HepG2 (cell line): ENCODE measurements around the gene TKTL1. TPM values are rescaled to one million over a fixed set of nuclear protein-coding genes. Genes with fewer than 3 reads are reported as not detected.

Experiments
- ATAC-seq: fragments of 200-7000 bp; cut with Tn5 transposase; 3 replicates; pipeline ENCODE4 v1.9.1; 2020; ENCODE audit warnings: mild to moderate bottlenecking, moderate library complexity
- BruUV-seq: library from RNA; stranded (reverse); fragments of 400-500 nt; replicated peaks from 2 replicates; lab custom pipeline; 2021; lab: Mats Ljungman, UMichigan
- CTCF ChIA-PET: fragments of 300-600 bp; formaldehyde crosslinking; extraction: SDS; loops from one replicate; lab custom pipeline; 2021; ENCODE audit warnings: low total read pairs, inconsistent platforms, low intra/inter-chr PET ratio; lab: Yijun Ruan, JAX
- POLR2A ChIA-PET: fragments of 350-600 bp; sonication (Branson Sonifier 250); formaldehyde crosslinking; loops from one replicate; lab custom pipeline; 2020; ENCODE audit warnings: antibody characterized with exemption, inconsistent platforms; lab: Yijun Ruan, JAX
- DNase-seq: peaks from one replicate; pipeline ENCODE4 v3.0.0-alpha.2; 2015; ENCODE audit warnings: low spot score
- FAIRE-seq: peaks from 3 replicates; lab custom pipeline; 2011; peaks lifted over from hg19 to GRCh38; lab: Jason Lieb, UNC
- H2AFZ ChIP-seq: one replicate; pipeline ENCODE4 v1.6.1; 2011; ENCODE audit warnings: low read length, inconsistent platforms
- H3K27ac ChIP-seq: fragments of 300-600 bp; 3 replicates; pipeline ENCODE4 v1.8.0; 2011; ENCODE audit warnings: mixed run types, mild to moderate bottlenecking, mixed read lengths, low read length, inconsistent platforms; ENCODE audit not compliant: insufficient read depth; ENCODE audit errors: extremely low read length
- H3K27me3 ChIP-seq, 2 experiments: fragments of 200-600 bp in 1 of 2; 2 replicates in 1 of 2; 3 replicates in 1 of 2; pipeline versions ENCODE4 v1.6.0 to v1.8.0; 2011; ENCODE audit warnings: low read length in 2 of 2, mild to moderate bottlenecking in 2 of 2, moderate library complexity in 2 of 2, inconsistent platforms in 1 of 2; ENCODE audit not compliant: insufficient read depth in 2 of 2, control insufficient read depth in 1 of 2
- H3K36me3 ChIP-seq, 2 experiments: fragments of 200-600 bp in 1 of 2; replicated peaks in 1 of 2; 2 replicates in 1 of 2; 3 replicates in 1 of 2; pipeline versions ENCODE4 v1.5.1 to v1.8.0; 2011; ENCODE audit warnings: low read length in 2 of 2, inconsistent platforms in 1 of 2; ENCODE audit not compliant: insufficient read depth in 2 of 2, control insufficient read depth in 1 of 2
- H3K4me1 ChIP-seq: 2 replicates; pipeline ENCODE4 v1.5.1; 2012; ENCODE audit warnings: low read length, inconsistent platforms; ENCODE audit not compliant: insufficient read depth
- H3K4me2 ChIP-seq: 2 replicates; pipeline ENCODE4 v1.6.0; 2011; ENCODE audit warnings: low read depth, low read length, inconsistent platforms
- H3K4me3 ChIP-seq, 3 experiments: fragments of 200-600 bp in 1 of 3; sonication (generic), shearing (Covaris generic) in 1 of 3; replicated peaks in 1 of 3; 2 replicates each; pipeline ENCODE4 v1.5.1; 2011 to 2016; ENCODE audit warnings: low read length in 3 of 3, inconsistent platforms in 2 of 3, low read depth in 2 of 3, mild to moderate bottlenecking in 2 of 3, control low read depth in 1 of 3, mixed read lengths in 1 of 3; ENCODE audit not compliant: insufficient read depth in 1 of 3
- H3K79me2 ChIP-seq: one replicate; pipeline ENCODE4 v1.6.1; 2011; ENCODE audit warnings: low read length, inconsistent platforms; ENCODE audit not compliant: insufficient read depth
- H3K9ac ChIP-seq: 2 replicates; pipeline ENCODE4 v1.6.0; 2011; ENCODE audit warnings: mild to moderate bottlenecking, low read depth, low read length, inconsistent platforms; ENCODE audit not compliant: insufficient read depth
- H3K9me3 ChIP-seq: 2 replicates; pipeline ENCODE4 v1.5.1; 2012; ENCODE audit warnings: mild to moderate bottlenecking, low read length
- H4K20me1 ChIP-seq: 2 replicates; pipeline ENCODE4 v1.6.0; 2011; ENCODE audit warnings: inconsistent platforms, mild to moderate bottlenecking, low read length, moderate library complexity; ENCODE audit not compliant: insufficient read depth
- CBX1 ChIP-seq: IDR thresholded peaks from one replicate; pipeline ENCODE4 v1.6.1; 2016; ENCODE audit warnings: antibody characterized with exemption, low read depth
- ELK4 ChIP-seq: sonication (generic); formaldehyde crosslinking; IDR thresholded peaks from 2 replicates; pipeline ENCODE4 v1.9.0; 2021; ENCODE audit warnings: missing genetic modification reagents, borderline replicate concordance
- GPN1 ChIP-seq: sonication (generic); formaldehyde crosslinking; IDR thresholded peaks from 2 replicates; pipeline ENCODE4 v1.5.1; 2020; ENCODE audit warnings: missing genetic modification reagents, borderline replicate concordance
- GTF2F1 ChIP-seq: fragments of 150-350 bp; IDR thresholded peaks from 2 replicates; pipeline ENCODE4 v1.6.1; 2014; ENCODE audit warnings: low read length
- JUNB ChIP-seq: sonication (generic); formaldehyde crosslinking; IDR thresholded peaks from 2 replicates; pipeline ENCODE4 v1.8.0; 2022; ENCODE audit warnings: missing genetic modification reagents, mild to moderate bottlenecking, borderline replicate concordance
- LCORL ChIP-seq, 2 experiments: fragments of 450-650 bp in 1 of 2; sonication (generic) in 1 of 2; formaldehyde crosslinking in 1 of 2; IDR thresholded peaks; 2 replicates each; pipeline versions ENCODE4 v1.5.0 to v1.6.1; 2017 to 2020; ENCODE audit warnings: antibody characterized with exemption in 1 of 2, missing genetic modification reagents in 1 of 2
- NFATC3 ChIP-seq: sonication (generic); formaldehyde crosslinking; IDR thresholded peaks from 2 replicates; pipeline ENCODE4 v1.5.1; 2020; ENCODE audit warnings: mild to moderate bottlenecking, missing genetic modification reagents
- PHB2 ChIP-seq: fragments of 450-650 bp; IDR thresholded peaks from 2 replicates; pipeline ENCODE4 v1.6.1; 2018; ENCODE audit not compliant: partially characterized antibody
- RAD21 ChIP-seq: fragments of 450-650 bp; formaldehyde crosslinking; IDR thresholded peaks from 2 replicates; pipeline ENCODE4 v1.5.0; 2020; ENCODE audit warnings: mild to moderate bottlenecking
- RBFOX2 ChIP-seq: fragments of 200-400 bp; formaldehyde crosslinking; IDR thresholded peaks from 2 replicates; pipeline ENCODE4 v1.6.1; 2017; ENCODE audit warnings: low read depth, mild to moderate bottlenecking, low read length
- SP5 ChIP-seq: IDR thresholded peaks from 2 replicates; pipeline ENCODE4 v1.6.1; 2016; ENCODE audit warnings: low read depth, borderline replicate concordance
- STAG1 ChIP-seq: sonication (generic); formaldehyde crosslinking; IDR thresholded peaks from 2 replicates; pipeline ENCODE4 v1.4.0; 2020; ENCODE audit warnings: missing genetic modification reagents
- TCF7L2 ChIP-seq: IDR thresholded peaks from 2 replicates; pipeline ENCODE4 v1.6.1; 2011; ENCODE audit warnings: mild to moderate bottlenecking, low read depth, low read length, moderate library complexity
- ZGPAT ChIP-seq: IDR thresholded peaks from 2 replicates; pipeline ENCODE4 v1.6.1; 2016; ENCODE audit warnings: mild to moderate bottlenecking
- ZNF12 ChIP-seq: sonication (generic); formaldehyde crosslinking; IDR thresholded peaks from 2 replicates; pipeline ENCODE4 v1.5.0; 2020; ENCODE audit warnings: missing genetic modification reagents
- ZNF136 ChIP-seq: sonication (generic); formaldehyde crosslinking; IDR thresholded peaks from 2 replicates; pipeline ENCODE4 v1.8.1; 2022; ENCODE audit warnings: low read depth, mild to moderate bottlenecking, moderate library complexity, missing genetic modification reagents
- ZNF33A ChIP-seq: sonication (generic); formaldehyde crosslinking; IDR thresholded peaks from 2 replicates; pipeline ENCODE4 v1.5.1; 2020; ENCODE audit warnings: missing genetic modification reagents, mild to moderate bottlenecking, moderate library complexity, borderline replicate concordance
- ZNF562 ChIP-seq: sonication (generic); formaldehyde crosslinking; IDR thresholded peaks from 2 replicates; pipeline ENCODE4 v1.8.0; 2022; ENCODE audit warnings: missing genetic modification reagents, borderline replicate concordance
- ZNF660 ChIP-seq: sonication (generic); formaldehyde crosslinking; IDR thresholded peaks from 2 replicates; pipeline ENCODE4 v1.5.1; 2020; ENCODE audit warnings: mild to moderate bottlenecking, low read depth, missing genetic modification reagents, borderline replicate concordance
- ZNF788 ChIP-seq: sonication (generic); formaldehyde crosslinking; IDR thresholded peaks from 2 replicates; pipeline ENCODE4 v1.5.0; 2020; ENCODE audit warnings: mild to moderate bottlenecking, missing genetic modification reagents, borderline replicate concordance
- ZNF800 ChIP-seq: sonication (generic); formaldehyde crosslinking; IDR thresholded peaks from 2 replicates; pipeline ENCODE4 v1.4.0; 2020; ENCODE audit warnings: missing genetic modification reagents
- ZSCAN30 ChIP-seq: sonication (generic); formaldehyde crosslinking; IDR thresholded peaks from 2 replicates; pipeline ENCODE4 v1.5.0; 2020; ENCODE audit warnings: mild to moderate bottlenecking, missing genetic modification reagents
- WGBS: methylation state at CpG from one replicate; pipeline ENCODE4 v1.1.6; 2017; ENCODE audit warnings: low lambda C conversion rate; 5-methylcytosine and 5-hydroxymethylcytosine counted together
- in situ Hi-C: cut with HindIII; loops from 2 replicates; pipeline ENCODE4 v1.10.0; 2017; ENCODE audit warnings: low pct_unique_long_range_greater_than_20kb; ENCODE audit not compliant: extremely low pct_ligation_motif_present
- intact Hi-C: fragments of 100-400 bp; cut with micrococcal nuclease; formaldehyde crosslinking; loops from one replicate; pipeline ENCODE4 v1.10.0; 2022; ENCODE audit not compliant: unreplicated experiment
- polyA plus RNA-seq, 8 experiments: library from polyadenylated mRNA; depleted of rRNA in 3 of 8; stranded (reverse) in 7 of 8; unstranded in 1 of 8; fragments of >200 nt; fragmentation: Illumina TruSeq in 4 of 8; extraction: Trizol in 4 of 8; gene quantifications; 2 replicates each; pipeline versions ENCODE4 v1.2.1 to v1.2.3, GENCODE V29; 2011 to 2016; ENCODE audit warnings: low read depth in 4 of 8, missing spikeins in 1 of 8, mixed read lengths in 1 of 8; ENCODE audit not compliant: insufficient read depth in 1 of 8
- total RNA-seq, 5 experiments: library from RNA; depleted of rRNA; stranded (reverse); fragments of >200 nt; fragmentation: Illumina TruSeq; extraction: Trizol; gene quantifications; 2 replicates each; pipeline ENCODE4 v1.2.3, GENCODE V29; 2016; ENCODE audit warnings: low read depth in 1 of 5

TKTL1 gene
- total and polyA plus RNA-seq, 2 of the 13 experiments (the other 11 are each of a cell fraction or from before 2014, with no cell fraction given) = not detected

- no peak for DNase-seq
- peaks cover 38% of the 10 kb centered on the region for H3K4me1 ChIP-seq
- H3K4me3 ChIP-seq = peak overlapping the region; percentile 30 to 66 (median 53); a peak in 5 of 6 replicates
- FAIRE-seq = no peak
- H3K27me3 ChIP-seq = no peaks in the 10 kb centered on the region
- ATAC-seq = peak; percentile 7
- POLR2A ChIA-PET = interaction anchor here (1.0 to 1.3 kb wide), 5 partner anchors 7 to 164 kb away, joined by 3 to 11 read pairs (median 4); partner anchors contain the start of gene RPL10
- no peaks in the 10 kb centered on the region for H3K9me3 ChIP-seq
- intact Hi-C loops (no loop called here), in situ Hi-C loops (no loop called here)
- H4K20me1 ChIP-seq = no peaks in the 10 kb centered on the region
- no peaks in the 10 kb centered on the region for H3K36me3 ChIP-seq
- H3K4me2 ChIP-seq = peak overlapping the region; percentile 69
- CTCF ChIA-PET = no interaction called here
- no CpG with 5 or more reads among the region's 79 CpGs for WGBS
- H3K9ac ChIP-seq = peak overlapping the region; percentile 71
- no peak overlapping the region for H2AFZ ChIP-seq
- BruUV-seq = TSS peak; percentile 71
- H3K79me2 ChIP-seq = peaks cover 8% of the 10 kb centered on the region
- peak overlapping the region; percentile 76 for H3K27ac ChIP-seq
- TF ChIP-seq ZSCAN30 (CRISPR knock-in tag) = no peak
- TF ChIP-seq ZNF136 (CRISPR knock-in tag) = no peak
- TF ChIP-seq LCORL (IDR thresholded peaks at IDR 0.05) = no peak
- peak; percentile 26; the same call in 1 of the 2 replicates for TF ChIP-seq LCORL (CRISPR knock-in tag; IDR thresholded peaks at IDR 0.05)
- no peak for TF ChIP-seq CBX1
- TF ChIP-seq RBFOX2 = peak; percentile 77
- TF ChIP-seq JUNB (CRISPR knock-in tag) = no peak
- TF ChIP-seq RAD21 (CRISPR knock-in tag) = no peak
- no peak for TF ChIP-seq ZNF12 (CRISPR knock-in tag)
- no peak for TF ChIP-seq ZNF788 (CRISPR knock-in tag)
- peak; percentile 47; the same call in 1 of the 2 replicates for TF ChIP-seq SP5 (CRISPR knock-in tag)
- no peak for TF ChIP-seq STAG1 (CRISPR knock-in tag)
- no peak for TF ChIP-seq PHB2
- TF ChIP-seq TCF7L2 = no peak
- TF ChIP-seq ZNF800 = no peak
- TF ChIP-seq NFATC3 (CRISPR knock-in tag) = no peak
- TF ChIP-seq GPN1 (CRISPR knock-in tag) = no peak
- TF ChIP-seq ZNF33A = no peak
- TF ChIP-seq GTF2F1 = no peak
- TF ChIP-seq ZNF562 = no peak
- no peak for TF ChIP-seq ZGPAT (CRISPR knock-in tag)
- TF ChIP-seq ELK4 (CRISPR knock-in tag) = no peak
- TF ChIP-seq ZNF660 (CRISPR knock-in tag) = no peak
Observed at GRCh38 chrX:154378059-154378798, 82.6 kb downstream of the TKTL1 start.
